H1 (cell line): ENCODE measurements around the gene HRNR. TPM values are rescaled to one million over a fixed set of nuclear protein-coding genes. Genes with fewer than 3 reads are reported as not detected.

ENCODE experiments used
- EGR1 ChIP-seq: IDR thresholded peaks from 2 replicates; pipeline ENCODE4 v1.6.1; 2011; ENCODE audit warnings: low read depth, low read length, borderline replicate concordance
- RNF2 ChIP-seq: fragments of 200-900, 300-1000 bp; sonication (generic); IDR thresholded peaks from 2 replicates; pipeline ENCODE4 v1.7.1; 2016; ENCODE audit warnings: borderline replicate concordance, low read depth, mild to moderate bottlenecking, antibody characterized with exemption, low read length; ENCODE audit not compliant: poor library complexity, severe bottlenecking; ENCODE audit errors: missing control alignments
- SRF ChIP-seq: IDR thresholded peaks from 2 replicates; pipeline ENCODE4 v1.6.1; 2011; ENCODE audit warnings: mild to moderate bottlenecking, low read depth, low read length, moderate library complexity
- polyA plus RNA-seq, 7 experiments: library from polyadenylated mRNA; depleted of rRNA in 3 of 7; stranded (reverse) in 5 of 7; unstranded in 2 of 7; fragments of >200 nt in 5 of 7; fragments of 200-250 nt in 2 of 7; gene quantifications; 1 replicate in 5 of 7; 2 replicates in 1 of 7; 4 replicates in 1 of 7; pipeline versions ENCODE4 v1.2.1 to v1.2.3, GENCODE V29; 2011 to 2013; ENCODE audit warnings: missing spikeins in 2 of 7, mixed read lengths in 2 of 7
- total RNA-seq: library from RNA; stranded (reverse); fragmentation: NEBNext Ultra II Directional; extraction: Animal tissue kit (Norgen Biotek cat#: 25700); gene quantifications from 2 replicates; pipeline ENCODE4 v1.2.1, GENCODE V29; 2021

Gene HRNR
- total and polyA plus RNA-seq, 2 of the 8 experiments (the other 6 are each of a cell fraction or from before 2014, with no cell fraction given): not detected

GRCh38 chr1:152165286-152166077, 58.5 kb downstream of the HRNR start (continued):
- TF ChIP-seq SRF (no peak), EGR1 (no peak), RNF2 (no peak)
